Measurements from ENCODE around the gene KCNQ2. TPM values are rescaled to one million over a fixed set of nuclear protein-coding genes. Genes with fewer than 3 reads are reported as not detected.

The KCNQ2 gene
- total RNA-seq, 1 experiment from 2014 or later: not detected

DNA sequence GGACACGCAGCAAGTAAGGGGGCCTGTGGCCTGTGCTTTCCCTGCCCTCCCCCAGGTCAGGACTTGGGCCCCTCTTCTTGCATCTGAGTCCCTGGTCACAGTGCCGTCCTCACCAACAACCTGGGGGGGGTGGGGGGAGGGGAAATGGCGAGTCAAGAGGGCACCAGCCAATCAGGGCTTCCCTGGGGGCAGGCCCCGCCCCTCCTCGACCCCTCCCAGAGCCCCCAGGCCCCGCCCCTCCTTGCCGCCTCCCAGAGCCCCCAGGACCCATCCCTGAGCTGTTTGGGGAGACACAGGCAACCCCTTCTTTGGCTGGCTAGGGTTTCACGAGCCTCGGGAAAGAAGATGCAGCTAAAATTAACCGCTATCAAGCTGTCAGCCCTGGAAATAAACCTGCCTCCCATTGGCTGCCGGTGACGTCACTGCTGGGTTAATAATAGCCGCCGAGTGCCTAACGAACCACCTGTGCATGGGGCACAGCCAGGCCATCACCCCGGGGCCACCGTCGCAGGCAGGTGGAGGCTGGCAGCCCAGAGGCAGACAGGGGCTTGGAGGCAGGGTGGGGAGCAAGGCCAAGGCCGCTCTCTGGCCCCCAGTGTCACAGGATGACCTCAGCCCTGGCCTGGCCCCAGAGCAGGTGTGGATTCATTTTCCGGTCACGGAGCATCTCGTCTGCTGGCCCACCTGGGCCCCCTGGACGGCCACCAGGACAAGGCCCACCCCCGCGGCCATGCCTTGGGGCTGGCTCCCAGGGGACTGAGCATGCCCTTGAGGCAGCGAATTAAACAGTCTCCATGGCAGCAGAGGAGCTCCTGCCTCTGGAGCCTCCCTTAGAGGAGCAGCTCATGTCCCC lies 29.6 kb upstream of the KCNQ2 start:
- Mint-ChIP-seq H3K4me1 (ENCODE audit: insufficient read depth, unreplicated experiment) (no peaks in the 10 kb centered on the region), H3K27ac (ENCODE audit: low read depth, unreplicated experiment) (no peak overlapping the region), H3K27me3 (ENCODE audit: insufficient read depth, unreplicated experiment) (no peaks in the 10 kb centered on the region), H3K4me3 (ENCODE audit: unreplicated experiment) (no peak overlapping the region), H3K36me3 (ENCODE audit: insufficient read depth, unreplicated experiment) (no peaks in the 10 kb centered on the region), H3K9me3 (ENCODE audit: unreplicated experiment) (no peaks in the 10 kb centered on the region)
- no TSS peak for BruUV-seq (replicated peaks)
- POLR2A ChIA-PET: interaction anchor here (0.8 kb wide), 1 partner anchor 9 kb away, joined by 3 read pairs; no protein-coding TSS in a partner anchor
- CTCF ChIA-PET: no interaction called here
- intact Hi-C loops (cut with micrococcal nuclease): no loop called here
- DNase-seq (ENCODE audit: unreplicated experiment): no peak
- TF ChIP-seq, protein P1, sequence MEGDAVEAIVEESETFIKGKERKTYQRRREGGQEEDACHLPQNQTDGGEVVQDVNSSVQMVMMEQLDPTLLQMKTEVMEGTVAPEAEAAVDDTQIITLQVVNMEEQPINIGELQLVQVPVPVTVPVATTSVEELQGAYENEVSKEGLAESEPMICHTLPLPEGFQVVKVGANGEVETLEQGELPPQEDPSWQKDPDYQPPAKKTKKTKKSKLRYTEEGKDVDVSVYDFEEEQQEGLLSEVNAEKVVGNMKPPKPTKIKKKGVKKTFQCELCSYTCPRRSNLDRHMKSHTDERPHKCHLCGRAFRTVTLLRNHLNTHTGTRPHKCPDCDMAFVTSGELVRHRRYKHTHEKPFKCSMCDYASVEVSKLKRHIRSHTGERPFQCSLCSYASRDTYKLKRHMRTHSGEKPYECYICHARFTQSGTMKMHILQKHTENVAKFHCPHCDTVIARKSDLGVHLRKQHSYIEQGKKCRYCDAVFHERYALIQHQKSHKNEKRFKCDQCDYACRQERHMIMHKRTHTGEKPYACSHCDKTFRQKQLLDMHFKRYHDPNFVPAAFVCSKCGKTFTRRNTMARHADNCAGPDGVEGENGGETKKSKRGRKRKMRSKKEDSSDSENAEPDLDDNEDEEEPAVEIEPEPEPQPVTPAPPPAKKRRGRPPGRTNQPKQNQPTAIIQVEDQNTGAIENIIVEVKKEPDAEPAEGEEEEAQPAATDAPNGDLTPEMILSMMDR (IDR thresholded peaks at IDR 0.05; ENCODE audit: unreplicated experiment): no peak

- TF ChIP-seq, protein P1 (IDR thresholded peaks at IDR 0.05; ENCODE audit: unreplicated experiment): no peak
- no TSS peak for BruUV-seq (replicated peaks)
Observed at GRCh38 chr20:63500902-63501817, 28.7 kb upstream of the KCNQ2 start.

GRCh38 chr20:63500151-63500901 lies 27.9 kb upstream of the KCNQ2 start:
- H3K27ac Mint-ChIP-seq (ENCODE audit: low read depth, unreplicated experiment): no peak overlapping the region
- H3K4me1 Mint-ChIP-seq (ENCODE audit: insufficient read depth, unreplicated experiment): no peaks in the 10 kb centered on the region
- no peaks in the 10 kb centered on the region for H3K27me3 Mint-ChIP-seq (ENCODE audit: insufficient read depth, unreplicated experiment)
- H3K9me3 Mint-ChIP-seq (ENCODE audit: unreplicated experiment): no peaks in the 10 kb centered on the region
- intact Hi-C loops (cut with micrococcal nuclease): no loop called here
- ChIA-PET CTCF (no interaction called here), POLR2A (no interaction called here)
- TF ChIP-seq, protein P1 (IDR thresholded peaks at IDR 0.05; ENCODE audit: unreplicated experiment): no peak
- H3K4me3 Mint-ChIP-seq (ENCODE audit: unreplicated experiment): no peak overlapping the region
- no TSS peak for BruUV-seq (replicated peaks)
- no peaks in the 10 kb centered on the region for H3K36me3 Mint-ChIP-seq (ENCODE audit: insufficient read depth, unreplicated experiment)
- DNase-seq (ENCODE audit: unreplicated experiment): no peak

More at GRCh38 chr20:63500902-63501817, 28.7 kb upstream of the KCNQ2 start:
- intact Hi-C loops (cut with micrococcal nuclease): no loop called here
- POLR2A ChIA-PET: interaction anchor here (0.6 to 0.8 kb wide), 2 partner anchors 8 to 157 kb away, joined by 3 read pairs; no protein-coding TSS in a partner anchor
- no peaks in the 10 kb centered on the region for H3K9me3 Mint-ChIP-seq (ENCODE audit: unreplicated experiment)
- no peak overlapping the region for H3K27ac Mint-ChIP-seq (ENCODE audit: low read depth, unreplicated experiment)
- no peak for DNase-seq (ENCODE audit: unreplicated experiment)
- no peaks in the 10 kb centered on the region for H3K27me3 Mint-ChIP-seq (ENCODE audit: insufficient read depth, unreplicated experiment)
- no peaks in the 10 kb centered on the region for H3K36me3 Mint-ChIP-seq (ENCODE audit: insufficient read depth, unreplicated experiment)
- no peak overlapping the region for H3K4me3 Mint-ChIP-seq (ENCODE audit: unreplicated experiment)
- no peaks in the 10 kb centered on the region for H3K4me1 Mint-ChIP-seq (ENCODE audit: insufficient read depth, unreplicated experiment)
- CTCF ChIA-PET: no interaction called here
